Measurements from ENCODE around the gene TPCN2.

Gene TPCN2

DNA sequence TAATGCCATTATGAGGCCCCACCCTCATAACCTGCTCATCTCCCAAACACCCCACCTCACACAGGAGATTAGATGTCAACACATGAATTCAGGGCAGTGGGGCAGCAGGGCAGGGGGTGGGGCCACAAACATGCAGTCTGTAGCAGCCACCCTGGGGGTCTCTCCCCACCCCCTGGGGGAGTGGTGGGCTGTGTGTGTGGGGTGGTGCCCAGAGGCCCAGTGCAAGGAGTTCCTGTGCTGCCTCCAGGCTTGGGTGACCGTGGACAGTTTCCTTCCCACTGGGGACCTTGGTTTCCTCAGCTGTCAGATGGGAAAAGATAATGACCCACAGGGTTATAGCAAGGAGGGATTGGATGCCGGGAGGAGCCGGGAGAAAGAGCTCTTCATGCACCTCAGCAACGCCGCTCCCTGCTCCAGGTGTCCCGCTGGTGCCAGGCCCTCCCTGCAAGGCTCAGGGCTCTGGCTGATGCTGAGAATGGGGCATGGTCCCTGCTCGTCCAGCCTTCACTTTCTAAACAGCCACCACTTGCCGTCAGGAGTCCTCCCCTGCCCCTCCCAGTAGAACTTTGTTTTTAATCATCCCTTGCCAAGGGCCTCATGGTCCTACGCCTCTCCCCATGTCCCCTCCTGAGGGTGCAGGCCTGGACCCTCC lies 33.7 kb upstream of the TPCN2 start:
- no peak overlapping the region for H3K4me3 ChIP-seq (ENCODE audit: control insufficient read depth, low read depth, low read length)
- TF ChIP-seq, protein P1, sequence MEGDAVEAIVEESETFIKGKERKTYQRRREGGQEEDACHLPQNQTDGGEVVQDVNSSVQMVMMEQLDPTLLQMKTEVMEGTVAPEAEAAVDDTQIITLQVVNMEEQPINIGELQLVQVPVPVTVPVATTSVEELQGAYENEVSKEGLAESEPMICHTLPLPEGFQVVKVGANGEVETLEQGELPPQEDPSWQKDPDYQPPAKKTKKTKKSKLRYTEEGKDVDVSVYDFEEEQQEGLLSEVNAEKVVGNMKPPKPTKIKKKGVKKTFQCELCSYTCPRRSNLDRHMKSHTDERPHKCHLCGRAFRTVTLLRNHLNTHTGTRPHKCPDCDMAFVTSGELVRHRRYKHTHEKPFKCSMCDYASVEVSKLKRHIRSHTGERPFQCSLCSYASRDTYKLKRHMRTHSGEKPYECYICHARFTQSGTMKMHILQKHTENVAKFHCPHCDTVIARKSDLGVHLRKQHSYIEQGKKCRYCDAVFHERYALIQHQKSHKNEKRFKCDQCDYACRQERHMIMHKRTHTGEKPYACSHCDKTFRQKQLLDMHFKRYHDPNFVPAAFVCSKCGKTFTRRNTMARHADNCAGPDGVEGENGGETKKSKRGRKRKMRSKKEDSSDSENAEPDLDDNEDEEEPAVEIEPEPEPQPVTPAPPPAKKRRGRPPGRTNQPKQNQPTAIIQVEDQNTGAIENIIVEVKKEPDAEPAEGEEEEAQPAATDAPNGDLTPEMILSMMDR (IDR thresholded peaks at IDR 0.05; ENCODE audit: control insufficient read depth, insufficient read depth, low read depth, low read length, missing control alignments): no peak
- no peak for DNase-seq (ENCODE audit: low read depth)

DNA sequence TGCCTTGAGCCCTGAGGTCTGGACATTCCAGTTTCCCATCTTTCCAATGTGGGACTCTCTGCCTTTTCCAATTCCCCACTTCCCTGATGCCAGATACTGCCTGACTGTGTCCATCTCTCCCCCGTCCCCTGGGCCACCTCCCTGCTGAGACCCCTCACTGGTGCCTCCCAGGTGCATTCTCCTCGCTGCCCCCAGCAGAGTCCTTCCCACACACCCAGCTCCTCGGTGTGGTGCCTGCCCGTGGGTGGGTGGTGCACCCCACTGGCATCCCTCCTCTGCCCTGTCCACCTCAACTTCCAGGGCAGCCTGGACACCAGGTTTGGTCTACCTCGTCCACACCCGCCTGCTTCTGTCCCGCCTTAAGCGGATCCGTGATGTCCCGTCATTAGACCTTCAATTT lies 30.8 kb upstream of the TPCN2 start:
- H3K4me3 ChIP-seq (ENCODE audit: control insufficient read depth, low read depth, low read length): no peak overlapping the region
- TF ChIP-seq, protein P1 (IDR thresholded peaks at IDR 0.05; ENCODE audit: control insufficient read depth, insufficient read depth, low read depth, low read length, missing control alignments): no peak
- no peak for DNase-seq (ENCODE audit: low read depth)

DNA sequence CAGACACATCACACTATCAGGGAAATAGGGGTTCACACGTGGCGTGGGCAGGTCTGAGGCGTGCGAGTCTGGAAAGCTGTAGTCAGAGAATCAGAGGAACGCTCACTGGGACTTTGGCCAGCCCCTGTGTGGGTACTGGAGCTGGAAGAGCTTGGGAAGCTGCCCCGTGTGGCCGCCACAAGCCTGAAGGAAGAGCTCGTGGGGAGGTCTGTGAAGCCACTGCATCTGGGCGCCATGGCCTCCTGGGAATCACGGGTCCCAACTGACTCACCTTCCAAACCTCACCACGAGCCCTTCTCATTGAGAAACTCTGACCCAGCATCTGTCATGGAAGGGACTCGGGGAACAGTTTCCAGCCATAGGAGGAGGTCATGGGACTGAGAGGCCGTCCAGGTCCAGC lies 29.8 kb upstream of the TPCN2 start:
- peak; percentile 75 for DNase-seq (ENCODE audit: low read depth)
- H3K4me3 ChIP-seq (ENCODE audit: control insufficient read depth, low read depth, low read length): no peak overlapping the region
- TF ChIP-seq, protein P1 (IDR thresholded peaks at IDR 0.05; ENCODE audit: control insufficient read depth, insufficient read depth, low read depth, low read length, missing control alignments): no peak

DNA sequence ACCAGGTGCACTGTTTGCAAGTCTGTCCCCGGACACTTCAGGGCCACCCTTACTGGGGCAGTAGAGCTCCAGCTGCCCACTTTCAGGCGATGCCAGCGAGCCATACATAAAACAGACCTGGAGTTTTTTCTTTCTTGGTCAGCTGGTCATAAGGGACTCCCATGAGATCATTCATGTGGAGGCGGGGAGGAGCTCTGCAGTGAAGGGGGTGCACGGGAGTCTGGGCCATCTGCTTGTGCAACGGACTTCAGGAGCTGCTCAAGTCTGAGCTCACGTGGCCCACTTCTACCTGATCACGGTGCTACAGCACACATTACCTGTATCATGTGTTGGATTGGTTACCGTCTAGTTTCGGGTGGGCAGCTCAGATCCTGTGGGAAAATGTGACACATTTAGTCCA lies 26.5 kb upstream of the TPCN2 start:
- TF ChIP-seq, protein P1 (IDR thresholded peaks at IDR 0.05; ENCODE audit: control insufficient read depth, insufficient read depth, low read depth, low read length, missing control alignments): no peak
- no peak for DNase-seq (ENCODE audit: low read depth)
- no peak overlapping the region for H3K4me3 ChIP-seq (ENCODE audit: control insufficient read depth, low read depth, low read length)

DNA sequence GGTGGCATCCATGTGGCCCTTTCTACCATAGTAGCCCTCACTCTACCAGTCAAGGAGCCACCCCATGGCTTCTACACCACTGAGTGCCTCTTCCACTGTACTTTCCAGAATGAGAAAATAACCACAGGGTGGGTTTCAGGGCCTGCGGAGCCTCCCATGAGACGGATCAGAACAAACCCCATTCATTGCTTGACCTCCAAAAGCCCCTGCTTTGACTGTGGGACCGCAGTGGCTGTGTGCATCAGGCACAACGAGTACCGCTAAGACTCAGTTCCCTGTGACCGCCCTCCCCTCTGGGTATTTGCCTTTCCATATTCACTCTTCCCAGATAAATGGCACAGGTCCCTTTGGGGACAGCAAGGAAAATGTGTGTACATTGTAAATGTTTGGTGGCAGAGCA lies 24.2 kb upstream of the TPCN2 start:
- no peak overlapping the region for H3K4me3 ChIP-seq (ENCODE audit: control insufficient read depth, low read depth, low read length)
- TF ChIP-seq, protein P1 (IDR thresholded peaks at IDR 0.05; ENCODE audit: control insufficient read depth, insufficient read depth, low read depth, low read length, missing control alignments): no peak
- DNase-seq (ENCODE audit: low read depth): no peak

DNA sequence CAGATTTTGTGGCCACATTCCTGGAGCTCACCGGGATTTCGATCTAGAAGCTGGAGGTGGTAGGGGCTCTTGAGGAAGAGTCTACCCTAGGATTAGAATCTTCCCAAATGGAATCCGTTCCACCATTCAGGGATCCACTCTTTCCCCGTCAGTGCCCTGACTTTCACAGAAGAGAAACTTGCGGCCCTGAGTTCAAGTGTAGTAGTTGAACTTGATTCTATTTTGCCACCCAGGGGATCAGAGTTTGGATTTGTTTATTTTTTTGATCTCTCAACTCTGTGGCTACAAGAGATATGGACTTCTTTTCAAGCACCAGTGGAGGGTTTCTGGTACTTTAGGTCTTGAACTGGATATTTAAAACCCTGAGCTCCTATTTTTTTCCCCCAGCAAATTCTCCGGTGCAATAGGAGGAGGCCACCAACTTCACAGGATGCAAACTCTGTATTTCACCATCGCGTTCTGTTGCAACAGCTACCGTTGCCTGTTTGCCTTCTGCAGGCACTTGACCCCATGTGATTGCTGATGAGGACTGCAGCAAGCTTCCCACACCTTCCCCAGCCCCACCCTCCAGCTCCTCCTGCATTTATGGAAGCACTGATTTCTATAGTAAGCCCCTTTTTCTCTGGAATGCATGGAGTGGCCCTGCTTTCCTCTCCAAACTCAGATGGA lies 20.9 kb upstream of the TPCN2 start:
- DNase-seq (ENCODE audit: low read depth): no peak
- TF ChIP-seq, protein P1 (IDR thresholded peaks at IDR 0.05; ENCODE audit: control insufficient read depth, insufficient read depth, low read depth, low read length, missing control alignments): no peak
- no peak overlapping the region for H3K4me3 ChIP-seq (ENCODE audit: control insufficient read depth, low read depth, low read length)
